IMR-90 (cell line): Measurements from ENCODE around the gene TCF7L1.

Experiments used
- CEBPB ChIP-seq: IDR thresholded peaks from 2 replicates; pipeline ENCODE4 v1.6.1; 2012; ENCODE audit warnings: low read depth, low read length, improper control_type of control experiment
- CTCF ChIP-seq: conservative IDR thresholded peaks from 2 replicates; pipeline ENCODE4 v1.5.1; 2012; ENCODE audit warnings: mild to moderate bottlenecking, low read depth, low read length, improper control_type of control experiment
- FOS ChIP-seq: fragments of 150-350 bp; IDR thresholded peaks from 2 replicates; pipeline ENCODE4 v1.6.1; 2016; ENCODE audit warnings: low read depth, low read length
- MAZ ChIP-seq: IDR thresholded peaks from 2 replicates; pipeline ENCODE4 v1.6.1; 2012; ENCODE audit warnings: low read depth, mild to moderate bottlenecking, low read length, improper control_type of control experiment, moderate library complexity, borderline replicate concordance
- MXI1 ChIP-seq: IDR thresholded peaks from 2 replicates; pipeline ENCODE4 v1.6.1; 2012; ENCODE audit warnings: low read depth, mild to moderate bottlenecking, low read length, moderate library complexity, borderline replicate concordance
- POLR2A ChIP-seq: IDR thresholded peaks from 2 replicates; pipeline ENCODE4 v1.6.1; 2012; ENCODE audit warnings: mild to moderate bottlenecking, low read depth, low read length
- RCOR1 ChIP-seq: IDR thresholded peaks from 2 replicates; pipeline ENCODE4 v1.6.1; 2012; ENCODE audit warnings: mild to moderate bottlenecking, low read length, improper control_type of control experiment; ENCODE audit not compliant: insufficient replicate concordance
- RFX5 ChIP-seq: IDR thresholded peaks from 2 replicates; pipeline ENCODE4 v1.8.0; 2012; ENCODE audit warnings: low read depth, mild to moderate bottlenecking, low read length, moderate library complexity
- SMC3 ChIP-seq: fragments of 150-350 bp; IDR thresholded peaks from 2 replicates; pipeline ENCODE4 v1.6.1; 2016; ENCODE audit warnings: low read depth, mild to moderate bottlenecking, antibody characterized with exemption, low read length, moderate library complexity
- USF2 ChIP-seq: fragments of 150-350 bp; IDR thresholded peaks from 2 replicates; pipeline ENCODE4 v1.6.1; 2017; ENCODE audit warnings: mild to moderate bottlenecking, antibody characterized with exemption, low read length, low read depth

- TF ChIP-seq CEBPB (no peak), CTCF (no peak), POLR2A (no peak), SMC3 (no peak), RCOR1 (no peak), USF2 (no peak), MAZ (no peak), RFX5 (no peak), MXI1 (no peak), FOS (no peak)
Measured at GRCh38 chr2:85167479-85167878, 34.3 kb downstream of the TCF7L1 start.
